ENCODE measurements around the gene RNF175. TPM values are rescaled to one million over a fixed set of nuclear protein-coding genes. Genes with fewer than 3 reads are reported as not detected.
A peak's percentile ranks its signal among the peaks of the same experiment; 100 is the strongest.

RNF175 gene
- total RNA-seq, 6 donors from 2014 or later, result not detected

DNA sequence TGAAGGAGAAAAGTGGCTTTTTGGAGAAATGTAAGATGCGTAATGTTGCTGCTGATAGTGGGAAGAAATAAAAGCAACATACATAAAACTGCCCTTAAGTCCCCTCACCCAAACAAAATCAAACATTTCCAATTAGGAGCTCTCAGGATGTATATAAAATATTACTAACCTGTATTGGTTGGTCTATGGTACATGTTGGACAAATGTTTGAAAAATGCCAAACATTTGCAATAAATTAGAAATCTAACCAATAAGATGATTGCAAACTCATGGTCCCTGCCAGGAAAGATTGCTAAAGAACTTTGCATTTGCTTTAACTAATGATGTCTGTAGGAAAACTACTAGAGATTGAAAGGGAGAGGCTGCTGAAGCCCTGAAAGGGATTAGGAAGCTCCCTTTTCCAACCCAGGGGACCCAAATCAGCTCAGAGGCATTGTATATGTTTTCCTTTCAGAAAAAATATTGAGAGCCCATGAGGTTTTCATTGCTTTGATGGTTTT, 27.3 kb upstream of the RNF175 start:
- H3K27ac ChIP-seq, result no peak overlapping the region
- peaks cover 18 to 41% (median 30%) of the 10 kb centered on the region in 4 donors for H3K4me1 ChIP-seq
- DNase-seq, result no peak
- H3K4me3 ChIP-seq, result no peak overlapping the region
- TF ChIP-seq, protein P1, sequence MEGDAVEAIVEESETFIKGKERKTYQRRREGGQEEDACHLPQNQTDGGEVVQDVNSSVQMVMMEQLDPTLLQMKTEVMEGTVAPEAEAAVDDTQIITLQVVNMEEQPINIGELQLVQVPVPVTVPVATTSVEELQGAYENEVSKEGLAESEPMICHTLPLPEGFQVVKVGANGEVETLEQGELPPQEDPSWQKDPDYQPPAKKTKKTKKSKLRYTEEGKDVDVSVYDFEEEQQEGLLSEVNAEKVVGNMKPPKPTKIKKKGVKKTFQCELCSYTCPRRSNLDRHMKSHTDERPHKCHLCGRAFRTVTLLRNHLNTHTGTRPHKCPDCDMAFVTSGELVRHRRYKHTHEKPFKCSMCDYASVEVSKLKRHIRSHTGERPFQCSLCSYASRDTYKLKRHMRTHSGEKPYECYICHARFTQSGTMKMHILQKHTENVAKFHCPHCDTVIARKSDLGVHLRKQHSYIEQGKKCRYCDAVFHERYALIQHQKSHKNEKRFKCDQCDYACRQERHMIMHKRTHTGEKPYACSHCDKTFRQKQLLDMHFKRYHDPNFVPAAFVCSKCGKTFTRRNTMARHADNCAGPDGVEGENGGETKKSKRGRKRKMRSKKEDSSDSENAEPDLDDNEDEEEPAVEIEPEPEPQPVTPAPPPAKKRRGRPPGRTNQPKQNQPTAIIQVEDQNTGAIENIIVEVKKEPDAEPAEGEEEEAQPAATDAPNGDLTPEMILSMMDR (IDR thresholded peaks at IDR 0.05), result no peak
- no peak for TF ChIP-seq POLR2A (IDR thresholded peaks at IDR 0.05)
- TF ChIP-seq EP300 (IDR thresholded peaks at IDR 0.05), result no peak
- no peak for TF ChIP-seq POLR2AphosphoS5 (IDR thresholded peaks at IDR 0.05)
- ATAC-seq (ENCODE audit: low FRiP score in 2 of 2), result no peak
- H3K27me3 ChIP-seq, result peaks cover 0 to 50% (median 31%) of the 10 kb centered on the region in 4 donors
- no peaks in the 10 kb centered on the region for H3K36me3 ChIP-seq
- 87 to 88% methylated on average over 1 of the region's 1 CpG for WGBS, 2 donors
- no peaks in the 10 kb centered on the region for H3K9me3 ChIP-seq

DNA sequence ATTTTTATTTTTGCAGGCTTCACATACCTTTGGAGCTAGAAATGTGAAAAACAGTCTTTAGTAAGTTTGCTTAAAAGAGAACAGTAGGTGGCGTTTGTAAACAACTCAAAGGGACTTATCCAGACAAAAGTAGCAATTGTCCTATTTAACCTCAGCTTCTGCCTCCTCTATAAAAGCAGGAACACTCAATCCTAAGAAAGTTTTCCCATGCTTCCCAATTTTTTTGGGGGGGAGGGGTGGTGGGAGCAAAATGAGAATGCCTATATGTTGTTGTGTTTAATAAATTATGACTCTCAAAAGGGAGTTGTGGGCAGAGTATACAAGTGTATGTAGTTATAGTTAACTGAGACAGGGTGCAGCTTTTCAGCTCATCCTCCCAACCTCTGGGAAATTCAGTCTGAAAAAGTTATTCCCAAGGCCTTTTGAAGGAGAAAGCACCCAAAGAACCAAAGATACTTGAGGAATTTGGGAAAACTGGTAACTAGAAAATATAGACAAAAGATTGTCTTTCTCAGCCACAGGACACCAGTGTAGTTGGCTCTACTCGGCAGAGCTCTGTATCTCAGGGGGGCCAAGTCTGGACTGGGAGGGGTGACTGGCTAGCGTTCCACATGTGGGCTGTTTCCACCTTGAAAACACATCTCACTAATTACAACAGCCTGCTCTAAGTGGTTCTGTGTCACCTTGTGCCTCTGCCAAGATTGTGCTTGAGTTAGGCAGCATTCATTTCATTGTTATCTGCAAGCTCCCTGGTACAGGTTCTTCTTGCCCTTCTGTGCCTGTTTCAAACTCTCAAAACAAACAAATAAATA, 26.3 kb upstream of the RNF175 start:
- Histone ChIP-seq H3K4me3 (no peak overlapping the region), H3K27ac (no peak overlapping the region), H3K9me3 (no peaks in the 10 kb centered on the region), H3K4me1 (peaks cover 15 to 31% (median 21%) of the 10 kb centered on the region in 4 donors), H3K36me3 (no peaks in the 10 kb centered on the region), H3K27me3 (peaks cover 0 to 40% (median 26%) of the 10 kb centered on the region in 4 donors)
- DNase-seq (no peak), ATAC-seq (ENCODE audit: low FRiP score in 2 of 2) (no peak)
- 25 to 31% methylated on average over 3 of the region's 3 CpGs for WGBS, 2 donors
- TF ChIP-seq, protein P1 (IDR thresholded peaks at IDR 0.05), result peak in 1 of 6 experiments; percentile 11
- no peak for TF ChIP-seq EP300 (IDR thresholded peaks at IDR 0.05)
- no peak for TF ChIP-seq POLR2A (IDR thresholded peaks at IDR 0.05)
- no peak for TF ChIP-seq POLR2AphosphoS5 (IDR thresholded peaks at IDR 0.05)

DNA sequence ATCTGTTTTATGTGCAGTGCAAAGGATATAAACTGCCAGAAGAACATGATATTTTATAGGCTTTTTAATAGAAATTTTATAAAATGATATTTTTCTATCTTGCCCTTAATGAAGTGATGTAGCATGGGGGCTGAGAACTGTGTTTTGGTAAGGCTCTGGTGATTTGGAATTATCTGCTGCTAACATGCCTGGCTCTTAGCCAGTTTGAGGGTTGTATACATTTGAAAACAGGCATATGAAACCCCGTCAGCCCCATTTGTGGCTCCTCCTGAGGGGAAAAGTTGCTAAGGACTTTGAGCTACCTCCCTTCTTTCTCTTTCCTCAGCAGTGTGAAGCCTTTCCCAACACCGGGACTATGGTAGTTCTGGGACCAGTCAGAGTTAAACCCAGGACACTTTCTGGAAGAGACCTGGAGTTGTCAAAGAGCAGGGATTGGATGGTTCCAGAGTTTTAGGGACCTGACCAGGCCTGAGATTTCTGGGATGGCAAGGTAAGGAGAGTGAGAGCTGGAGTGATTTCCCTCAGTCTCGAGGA, 24.4 kb upstream of the RNF175 start:
- Histone ChIP-seq H3K4me3 (no peak overlapping the region), H3K36me3 (no peaks in the 10 kb centered on the region), H3K27me3 (peaks cover 0 to 21% (median 12%) of the 10 kb centered on the region in 4 donors), H3K27ac (no peak overlapping the region), H3K9me3 (no peaks in the 10 kb centered on the region), H3K4me1 (peaks cover 9 to 12% (median 11%) of the 10 kb centered on the region in 4 donors)
- WGBS, 2 donors, result 81% methylated on average over 3 of the region's 3 CpGs
- TF ChIP-seq POLR2A (IDR thresholded peaks at IDR 0.05), result no peak
- TF ChIP-seq, protein P1 (IDR thresholded peaks at IDR 0.05), result no peak
- DNase-seq (no peak), ATAC-seq (ENCODE audit: low FRiP score in 2 of 2) (no peak)

DNA sequence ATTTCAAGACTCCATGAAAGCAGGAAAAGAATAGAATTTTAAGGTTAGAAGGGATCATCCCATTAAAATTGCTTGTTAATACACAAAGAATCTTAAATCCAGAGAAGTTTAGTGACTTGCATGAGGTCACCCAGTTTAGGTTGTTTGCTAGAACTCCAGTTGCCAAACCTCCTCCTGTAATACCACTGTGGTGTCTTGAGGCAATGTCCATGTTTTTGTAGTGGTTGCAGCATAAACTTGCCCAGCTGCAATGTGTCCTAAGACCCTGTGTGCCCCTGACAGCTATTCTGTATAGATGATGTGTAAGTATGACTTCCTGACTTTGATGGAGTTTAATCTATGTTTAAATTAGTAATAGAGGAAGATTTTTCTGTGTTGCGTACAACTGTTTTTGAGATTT, 22.8 kb upstream of the RNF175 start:
- Histone ChIP-seq H3K36me3 (no peaks in the 10 kb centered on the region), H3K27ac (no peak overlapping the region), H3K4me1 (no peaks in the 10 kb centered on the region), H3K27me3 (peaks cover 0 to 8% (median 2%) of the 10 kb centered on the region in 4 donors), H3K4me3 (no peak overlapping the region), H3K9me3 (no peaks in the 10 kb centered on the region)
- ATAC-seq (ENCODE audit: low FRiP score in 2 of 2) (no peak), DNase-seq (no peak)
- 86 to 94% methylated on average over 1 of the region's 1 CpG for WGBS, 2 donors
- no peak for TF ChIP-seq POLR2A (IDR thresholded peaks at IDR 0.05)

DNA sequence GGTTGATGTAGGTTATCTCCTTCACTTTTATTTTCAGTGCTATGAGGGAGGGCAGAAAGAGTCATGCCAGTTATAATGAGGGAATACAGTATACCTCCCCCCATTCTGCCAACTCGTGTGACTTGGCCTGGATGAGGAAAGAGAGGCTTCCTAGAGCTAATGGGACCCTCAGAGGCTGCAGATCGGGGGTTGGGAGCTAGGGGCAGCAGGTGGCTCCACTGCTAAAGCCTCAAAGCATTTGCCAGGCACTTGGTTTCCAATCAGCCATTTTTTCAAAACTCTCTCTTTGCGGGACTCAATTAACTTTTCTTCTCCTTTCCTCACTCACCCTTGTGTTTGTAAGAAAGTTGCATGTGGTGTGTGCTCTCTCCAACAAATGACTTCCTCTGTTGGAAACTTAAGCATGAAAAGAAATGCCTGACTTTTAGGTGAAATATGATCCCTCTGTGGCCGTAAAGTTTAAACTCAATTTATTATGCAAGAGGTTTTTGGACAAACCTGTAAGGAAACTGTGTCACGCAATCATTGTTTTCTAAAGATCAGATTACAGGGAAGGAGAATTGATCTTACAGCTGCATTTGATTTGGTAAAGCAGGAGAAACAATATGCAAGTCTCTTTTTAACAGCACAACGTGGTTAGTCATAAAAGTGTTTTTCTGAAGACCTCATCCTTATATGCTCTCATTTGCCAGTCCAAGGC, 22.0 kb upstream of the RNF175 start:
- DNase-seq, result no peak
- WGBS, 2 donors, result 37 to 44% methylated on average over 6 of the region's 6 CpGs
- ATAC-seq (ENCODE audit: low FRiP score in 2 of 2), result peak in 1 of 2 donors; percentile 35
- H3K36me3 ChIP-seq, result no peaks in the 10 kb centered on the region
- no peaks in the 10 kb centered on the region for H3K4me1 ChIP-seq
- H3K27me3 ChIP-seq, result peaks cover 0 to 5% (median 2%) of the 10 kb centered on the region in 4 donors
- no peak overlapping the region for H3K27ac ChIP-seq
- no peaks in the 10 kb centered on the region for H3K9me3 ChIP-seq
- TF ChIP-seq EP300 (IDR thresholded peaks at IDR 0.05) (no peak), POLR2AphosphoS5 (IDR thresholded peaks at IDR 0.05) (no peak), POLR2A (IDR thresholded peaks at IDR 0.05) (no peak)
- TF ChIP-seq, protein P1 (IDR thresholded peaks at IDR 0.05), result no peak
- H3K4me3 ChIP-seq, result no peak overlapping the region

All from upper lobe of left lung (tissue), 6 donors.